Measurements from ENCODE around the gene RHOG. TPM values are rescaled to one million over a fixed set of nuclear protein-coding genes. Genes with fewer than 3 reads are reported as not detected.

Gene RHOG
- total and polyA plus RNA-seq, 9 of the 15 experiments (the other 6 are each of a cell fraction or from before 2014, with no cell fraction given) = 22.6 to 162 (median 80.3) TPM

GRCh38 chr11:3837793-3838192, 3.0 kb downstream of the RHOG start (continued):
- TF ChIP-seq UBTF (IDR thresholded peaks at IDR 0.05; ENCODE audit: borderline replicate concordance in 1 of 2, low read depth in 2 of 2, low read length in 2 of 2) = no peak
- TF ChIP-seq ETS2 (tag; IDR thresholded peaks at IDR 0.05; ENCODE audit: borderline replicate concordance, poor library complexity, severe bottlenecking) = no peak
- peak; percentile 34 for TF ChIP-seq SP1 (CRISPR knock-in tag; IDR thresholded peaks at IDR 0.05)
- TF ChIP-seq ZSCAN29 (IDR thresholded peaks at IDR 0.05) = no peak
- peak; percentile 95 for TF ChIP-seq REST (IDR thresholded peaks at IDR 0.05; ENCODE audit: borderline replicate concordance)
- no peak for TF ChIP-seq REST (CRISPR knock-in tag; IDR thresholded peaks at IDR 0.05; ENCODE audit: low read depth)
- peak in 1 of 2 experiments; percentile 36; a peak in 1 of 4 replicates for TF ChIP-seq NRF1 (conservative IDR thresholded peaks at IDR 0.05 in 1 of 2, IDR thresholded peaks at IDR 0.05 in 1 of 2)
- no peak for TF ChIP-seq RBBP5 (IDR thresholded peaks at IDR 0.05; ENCODE audit: borderline replicate concordance, insufficient read depth, low read length, poor library complexity, severe bottlenecking)
- peak; percentile 46; the same call in 1 of the 2 replicates for TF ChIP-seq ATF7 (IDR thresholded peaks at IDR 0.05)
- no peak for TF ChIP-seq TGIF2 (CRISPR knock-in tag; IDR thresholded peaks at IDR 0.05)
- TF ChIP-seq ZNF282 (CRISPR knock-in tag; IDR thresholded peaks at IDR 0.05) = no peak
- TF ChIP-seq ATF3 (IDR thresholded peaks at IDR 0.05) = peak; percentile 28; the same call in 1 of the 2 replicates
- no peak for TF ChIP-seq ATF3 (CRISPR knock-in tag; conservative IDR thresholded peaks at IDR 0.05)
- TF ChIP-seq CBFA2T3 (IDR thresholded peaks at IDR 0.05) = no peak
- TF ChIP-seq POLR2H (tag; IDR thresholded peaks at IDR 0.05; ENCODE audit: low read depth) = peak; percentile 54; the same call in 1 of the 2 replicates
- TF ChIP-seq E2F3 (CRISPR knock-in tag; IDR thresholded peaks at IDR 0.05) = no peak
- no peak for TF ChIP-seq NCOA1 (IDR thresholded peaks at IDR 0.05; ENCODE audit: low read depth)
- no peak for TF ChIP-seq BRD9 (IDR thresholded peaks at IDR 0.05; ENCODE audit: low read depth, partially characterized antibody)
- TF ChIP-seq NFE2 (IDR thresholded peaks at IDR 0.05; ENCODE audit: low read depth) = no peak
- no peak for TF ChIP-seq ELF4 (CRISPR knock-in tag; IDR thresholded peaks at IDR 0.05)

Measured in K562 (cell line).